ENCODE data around the gene FAM107B.

FAM107B gene

GRCh38 chr10:14552015-14552414 is 222.7 kb downstream of the FAM107B start:
- Mint-ChIP-seq H3K27ac (no peak overlapping the region), H3K4me1 (peaks cover 35% of the 10 kb centered on the region), H3K9me3 (no peaks in the 10 kb centered on the region), H3K4me3 (no peak overlapping the region), H3K36me3 (ENCODE audit: low read depth) (peaks cover 3% of the 10 kb centered on the region), H3K27me3 (ENCODE audit: low read depth) (peaks cover 12% of the 10 kb centered on the region)
- TF ChIP-seq CTCF (IDR thresholded peaks at IDR 0.05; ENCODE audit: unreplicated experiment in 3 of 3) = no peak

- Mint-ChIP-seq H3K4me3 (no peak overlapping the region), H3K36me3 (ENCODE audit: low read depth) (peaks cover 3% of the 10 kb centered on the region), H3K27ac (peak overlapping the region in 1 of 3 experiments; percentile 56), H3K27me3 (ENCODE audit: low read depth) (peaks cover 9% of the 10 kb centered on the region), H3K4me1 (peaks cover 33% of the 10 kb centered on the region), H3K9me3 (no peaks in the 10 kb centered on the region)
- TF ChIP-seq CTCF (IDR thresholded peaks at IDR 0.05; ENCODE audit: unreplicated experiment in 3 of 3) = no peak
Measured at GRCh38 chr10:14550471-14550981, 224.2 kb downstream of the FAM107B start.

- H3K27me3 Mint-ChIP-seq (ENCODE audit: low read depth) = peaks cover 9% of the 10 kb centered on the region
- no peak for TF ChIP-seq CTCF (IDR thresholded peaks at IDR 0.05; ENCODE audit: unreplicated experiment in 3 of 3)
- peaks cover 3% of the 10 kb centered on the region for H3K36me3 Mint-ChIP-seq (ENCODE audit: low read depth)
- peaks cover 31% of the 10 kb centered on the region for H3K4me1 Mint-ChIP-seq
- no peaks in the 10 kb centered on the region for H3K9me3 Mint-ChIP-seq
- H3K27ac Mint-ChIP-seq = peak overlapping the region in 2 of 3 experiments; percentile 7 to 79
- H3K4me3 Mint-ChIP-seq = no peak overlapping the region
Measured at GRCh38 chr10:14549496-14549895, 225.2 kb downstream of the FAM107B start.

GRCh38 chr10:14548970-14549369 is 225.7 kb downstream of the FAM107B start:
- H3K4me1 Mint-ChIP-seq = peaks cover 31% of the 10 kb centered on the region
- no peaks in the 10 kb centered on the region for H3K9me3 Mint-ChIP-seq
- H3K4me3 Mint-ChIP-seq = no peak overlapping the region
- TF ChIP-seq CTCF (IDR thresholded peaks at IDR 0.05; ENCODE audit: unreplicated experiment in 3 of 3) = no peak
- H3K27ac Mint-ChIP-seq = peak overlapping the region; percentile 7 to 79 (median 27)
- peaks cover 3% of the 10 kb centered on the region for H3K36me3 Mint-ChIP-seq (ENCODE audit: low read depth)
- peaks cover 9% of the 10 kb centered on the region for H3K27me3 Mint-ChIP-seq (ENCODE audit: low read depth)

- Mint-ChIP-seq H3K4me1 (peaks cover 34% of the 10 kb centered on the region), H3K4me3 (no peak overlapping the region), H3K27me3 (ENCODE audit: low read depth) (peaks cover 9% of the 10 kb centered on the region), H3K36me3 (ENCODE audit: low read depth) (peaks cover 3% of the 10 kb centered on the region), H3K27ac (no peak overlapping the region), H3K9me3 (no peaks in the 10 kb centered on the region)
- TF ChIP-seq CTCF (IDR thresholded peaks at IDR 0.05; ENCODE audit: unreplicated experiment in 3 of 3) = no peak
Measured at GRCh38 chr10:14548474-14548873, 226.2 kb downstream of the FAM107B start.

- H3K27ac Mint-ChIP-seq = peak overlapping the region in 2 of 3 experiments; percentile 21 to 60
- no peaks in the 10 kb centered on the region for H3K9me3 Mint-ChIP-seq
- H3K27me3 Mint-ChIP-seq (ENCODE audit: low read depth) = peaks cover 3% of the 10 kb centered on the region
- H3K4me1 Mint-ChIP-seq = peaks cover 34% of the 10 kb centered on the region
- peak in 2 of 3 experiments; percentile 24 to 33 for TF ChIP-seq CTCF (IDR thresholded peaks at IDR 0.05; ENCODE audit: unreplicated experiment in 3 of 3)
- no peak overlapping the region for H3K4me3 Mint-ChIP-seq
- peaks cover 3% of the 10 kb centered on the region for H3K36me3 Mint-ChIP-seq (ENCODE audit: low read depth)
Measured at GRCh38 chr10:14547816-14548215, 226.9 kb downstream of the FAM107B start.

Measured in nephron (organoid).